Measurements from ENCODE around the gene SCO2. TPM values are rescaled to one million over a fixed set of nuclear protein-coding genes. Genes with fewer than 3 reads are reported as not detected.

SCO2 gene
- polyA plus RNA-seq, 1 donor (not counting 4 experiments of a cell fraction or from before 2014, with no cell fraction given), result 1.9 TPM

DNA sequence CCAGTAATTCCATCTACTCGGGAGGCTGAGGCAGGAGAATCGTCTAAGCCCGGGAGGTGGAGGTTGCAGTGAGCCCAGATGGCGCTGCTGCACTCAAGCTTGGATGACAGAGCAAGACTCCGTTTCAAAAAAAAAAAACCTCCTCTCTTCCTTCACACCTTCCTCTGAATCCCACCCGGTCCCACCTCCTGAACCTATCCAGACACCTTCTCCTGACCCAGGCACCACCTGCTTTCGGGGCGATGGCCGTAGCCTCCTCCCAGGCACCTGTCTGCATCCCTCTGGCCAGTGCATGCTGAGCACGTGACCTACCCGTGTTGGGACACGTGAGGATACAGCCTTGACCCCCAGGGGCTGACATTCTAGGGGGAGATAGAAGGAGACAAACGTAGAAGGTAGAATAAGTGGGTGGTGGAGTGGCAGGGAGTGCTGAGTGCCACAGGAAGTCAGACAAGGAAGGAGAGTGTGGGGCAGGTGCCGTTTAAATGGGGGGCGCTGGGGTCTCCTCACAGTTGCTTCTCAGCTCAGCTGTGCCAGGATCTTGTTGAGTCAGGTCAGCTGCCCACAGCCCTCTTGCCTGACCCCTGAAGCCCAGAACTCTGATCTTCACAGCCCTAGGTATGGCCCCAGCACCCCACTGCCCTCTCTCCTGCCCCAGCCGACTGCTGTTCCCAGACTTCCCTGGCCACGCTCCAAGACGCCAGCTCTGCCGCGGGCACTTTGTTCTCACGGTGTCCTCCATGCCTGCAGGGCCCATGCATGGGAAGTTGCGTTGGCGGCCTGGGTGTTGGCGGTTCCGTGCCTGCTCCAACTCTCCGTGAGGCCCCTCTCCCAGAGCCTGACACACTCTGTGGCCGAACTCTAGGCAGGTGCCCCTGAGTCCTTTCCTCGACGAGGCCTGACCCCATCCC, 39.9 kb downstream of the SCO2 start:
- no peak overlapping the region for H3K9ac ChIP-seq (ENCODE audit: control insufficient read depth, extremely low read depth, insufficient read depth, low read length)
- no peaks in the 10 kb centered on the region for H3K9me3 ChIP-seq (ENCODE audit: control insufficient read depth, low read depth, low read length)
- no peaks in the 10 kb centered on the region for H3K9me1 ChIP-seq (ENCODE audit: control insufficient read depth, extremely low read depth, insufficient read depth, low read length)
- no peak for DNase-seq (ENCODE audit: low read depth, low spot score)
- H3K36me3 ChIP-seq (ENCODE audit: control insufficient read depth in 2 of 2, extremely low read depth in 1 of 2, insufficient read depth in 2 of 2, low read length in 2 of 2), result no peaks in the 10 kb centered on the region
- dilution Hi-C loops (cut with MboI; ENCODE audit: extremely low pct_ligation_motif_present, low sequenced_read_pairs), result no loop called here
- H3K79me2 ChIP-seq (ENCODE audit: control insufficient read depth, insufficient read depth, low read length), result no peaks in the 10 kb centered on the region
- no peak for FAIRE-seq
- H3K27ac ChIP-seq (ENCODE audit: control insufficient read depth, insufficient read depth, low read length), result no peak overlapping the region
- peaks cover 25% of the 10 kb centered on the region for H3K27me3 ChIP-seq (ENCODE audit: control insufficient read depth, extremely low read depth, insufficient read depth, low read length)
- H2AFZ ChIP-seq (ENCODE audit: control insufficient read depth, low read length), result no peak overlapping the region
- H3K4me1 ChIP-seq (ENCODE audit: control insufficient read depth, extremely low read depth, insufficient read depth, low read length), result no peaks in the 10 kb centered on the region
- H3K4me3 ChIP-seq (ENCODE audit: control insufficient read depth in 2 of 3, extremely low read depth in 1 of 3, insufficient read depth in 2 of 3, low read depth in 1 of 3, low read length in 3 of 3), result no peak overlapping the region
- H4K20me1 ChIP-seq (ENCODE audit: control insufficient read depth, extremely low read depth, insufficient read depth, low read length), result peaks cover 3% of the 10 kb centered on the region
- TF ChIP-seq, protein P1, sequence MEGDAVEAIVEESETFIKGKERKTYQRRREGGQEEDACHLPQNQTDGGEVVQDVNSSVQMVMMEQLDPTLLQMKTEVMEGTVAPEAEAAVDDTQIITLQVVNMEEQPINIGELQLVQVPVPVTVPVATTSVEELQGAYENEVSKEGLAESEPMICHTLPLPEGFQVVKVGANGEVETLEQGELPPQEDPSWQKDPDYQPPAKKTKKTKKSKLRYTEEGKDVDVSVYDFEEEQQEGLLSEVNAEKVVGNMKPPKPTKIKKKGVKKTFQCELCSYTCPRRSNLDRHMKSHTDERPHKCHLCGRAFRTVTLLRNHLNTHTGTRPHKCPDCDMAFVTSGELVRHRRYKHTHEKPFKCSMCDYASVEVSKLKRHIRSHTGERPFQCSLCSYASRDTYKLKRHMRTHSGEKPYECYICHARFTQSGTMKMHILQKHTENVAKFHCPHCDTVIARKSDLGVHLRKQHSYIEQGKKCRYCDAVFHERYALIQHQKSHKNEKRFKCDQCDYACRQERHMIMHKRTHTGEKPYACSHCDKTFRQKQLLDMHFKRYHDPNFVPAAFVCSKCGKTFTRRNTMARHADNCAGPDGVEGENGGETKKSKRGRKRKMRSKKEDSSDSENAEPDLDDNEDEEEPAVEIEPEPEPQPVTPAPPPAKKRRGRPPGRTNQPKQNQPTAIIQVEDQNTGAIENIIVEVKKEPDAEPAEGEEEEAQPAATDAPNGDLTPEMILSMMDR (optimal IDR thresholded peaks at IDR 0.05 in 1 of 3, IDR thresholded peaks at IDR 0.05 in 1 of 3, conservative IDR thresholded peaks at IDR 0.05 in 1 of 3; ENCODE audit: extremely low read depth in 1 of 3, insufficient read depth in 2 of 3, low read length in 3 of 3), result peak in 1 of 3 experiments; percentile 1
- TF ChIP-seq EZH2 (IDR thresholded peaks at IDR 0.05; ENCODE audit: low read length), result no peak
- no peak overlapping the region for H3K4me2 ChIP-seq (ENCODE audit: control insufficient read depth, extremely low read depth, insufficient read depth, low read depth, low read length)

DNA sequence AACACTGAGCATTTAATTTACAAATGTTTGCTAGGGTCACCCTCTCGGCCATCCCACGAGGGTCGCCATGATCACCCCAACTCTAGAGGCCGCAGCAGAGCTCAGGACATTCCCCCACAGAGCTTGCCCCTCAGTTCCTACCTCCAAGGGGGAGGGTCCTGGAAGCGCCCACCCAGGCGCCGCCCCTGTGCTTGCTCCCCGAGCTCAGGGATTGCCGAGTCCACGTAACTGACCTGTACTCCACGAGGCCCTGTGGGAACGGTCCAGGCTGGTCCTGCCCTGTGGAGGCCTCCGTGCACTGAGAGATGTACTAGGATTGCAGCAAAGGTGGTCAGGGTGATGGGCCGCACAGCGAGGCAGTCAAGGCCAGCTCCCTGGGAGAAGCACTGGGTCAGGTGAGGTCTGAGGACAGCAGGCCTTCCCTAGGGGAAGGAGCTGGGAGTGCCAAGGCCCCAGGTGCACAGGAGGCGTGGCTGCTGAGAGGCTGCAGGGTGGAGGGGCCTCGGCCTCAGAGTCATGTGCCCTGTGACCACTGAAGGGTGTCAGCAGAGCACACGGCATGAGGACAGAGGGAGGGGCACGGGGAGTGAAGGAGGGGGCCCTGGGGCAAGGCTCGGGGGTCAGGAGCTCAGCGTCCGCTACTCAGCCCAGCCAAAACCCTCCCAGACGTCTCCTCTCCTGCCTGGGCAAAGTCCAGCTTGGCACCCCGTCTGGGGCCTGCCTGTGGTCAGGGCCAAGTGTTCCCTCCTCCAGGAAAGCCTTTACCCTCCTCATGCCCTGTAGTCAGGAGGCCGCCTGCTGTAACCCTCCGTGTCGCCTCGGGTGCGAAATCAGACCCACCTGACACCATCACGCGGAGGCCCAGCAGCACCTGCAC, 41.2 kb downstream of the SCO2 start:
- Histone ChIP-seq H3K79me2 (ENCODE audit: control insufficient read depth, insufficient read depth, low read length) (no peaks in the 10 kb centered on the region), H3K4me2 (ENCODE audit: control insufficient read depth, extremely low read depth, insufficient read depth, low read depth, low read length) (no peak overlapping the region), H2AFZ (ENCODE audit: control insufficient read depth, low read length) (no peak overlapping the region), H3K9me1 (ENCODE audit: control insufficient read depth, extremely low read depth, insufficient read depth, low read length) (no peaks in the 10 kb centered on the region), H3K4me1 (ENCODE audit: control insufficient read depth, extremely low read depth, insufficient read depth, low read length) (no peaks in the 10 kb centered on the region), H4K20me1 (ENCODE audit: control insufficient read depth, extremely low read depth, insufficient read depth, low read length) (peaks cover 3% of the 10 kb centered on the region), H3K9me3 (ENCODE audit: control insufficient read depth, low read depth, low read length) (no peaks in the 10 kb centered on the region), H3K36me3 (ENCODE audit: control insufficient read depth in 2 of 2, extremely low read depth in 1 of 2, insufficient read depth in 2 of 2, low read length in 2 of 2) (no peaks in the 10 kb centered on the region), H3K4me3 (ENCODE audit: control insufficient read depth in 2 of 3, extremely low read depth in 1 of 3, insufficient read depth in 2 of 3, low read depth in 1 of 3, low read length in 3 of 3) (no peak overlapping the region), H3K9ac (ENCODE audit: control insufficient read depth, extremely low read depth, insufficient read depth, low read length) (no peak overlapping the region), H3K27ac (ENCODE audit: control insufficient read depth, insufficient read depth, low read length) (no peak overlapping the region), H3K27me3 (ENCODE audit: control insufficient read depth, extremely low read depth, insufficient read depth, low read length) (peaks cover 33% of the 10 kb centered on the region)
- FAIRE-seq (no peak), DNase-seq (ENCODE audit: low read depth, low spot score) (no peak)
- dilution Hi-C loops (cut with MboI; ENCODE audit: extremely low pct_ligation_motif_present, low sequenced_read_pairs), result no loop called here
- TF ChIP-seq, protein P1 (optimal IDR thresholded peaks at IDR 0.05 in 1 of 3, IDR thresholded peaks at IDR 0.05 in 1 of 3, conservative IDR thresholded peaks at IDR 0.05 in 1 of 3; ENCODE audit: extremely low read depth in 1 of 3, insufficient read depth in 2 of 3, low read length in 3 of 3), result no peak
- no peak for TF ChIP-seq EZH2 (IDR thresholded peaks at IDR 0.05; ENCODE audit: low read length)
